HEK293 (cell line): ENCODE results near the gene EPHA2.

Source experiments
- BCL6B ChIP-seq: fragments of 450-650 bp; formaldehyde crosslinking; IDR thresholded peaks from 2 replicates; pipeline ENCODE4 v1.5.1; 2017; ENCODE audit warnings: missing biosample characterization, missing genetic modification characterization
- HIC1 ChIP-seq: fragments of 450-650 bp; formaldehyde crosslinking; IDR thresholded peaks from 2 replicates; pipeline ENCODE4 v1.5.1; 2016; ENCODE audit warnings: missing biosample characterization, missing genetic modification characterization
- INSM2 ChIP-seq: fragments of 450-650 bp; formaldehyde crosslinking; IDR thresholded peaks from 2 replicates; pipeline ENCODE4 v1.5.1; 2016; ENCODE audit warnings: missing biosample characterization, missing genetic modification characterization
- KLF17 ChIP-seq: fragments of 450-650 bp; formaldehyde crosslinking; IDR thresholded peaks from 2 replicates; pipeline ENCODE4 v1.5.1; 2016; ENCODE audit warnings: missing biosample characterization, missing genetic modification characterization
- ZBTB20 ChIP-seq: fragments of 450-650 bp; formaldehyde crosslinking; IDR thresholded peaks from 2 replicates; pipeline ENCODE4 v1.5.1; 2016; ENCODE audit warnings: missing biosample characterization, missing genetic modification characterization
- ZBTB44 ChIP-seq: fragments of 450-650 bp; IDR thresholded peaks from 2 replicates; pipeline ENCODE4 v1.5.1; 2018; ENCODE audit warnings: missing biosample characterization, mild to moderate bottlenecking, missing genetic modification characterization
- ZBTB48 ChIP-seq: fragments of 450-650 bp; formaldehyde crosslinking; IDR thresholded peaks from 2 replicates; pipeline ENCODE4 v1.5.1; 2016; ENCODE audit warnings: missing biosample characterization, missing genetic modification characterization
- ZBTB6 ChIP-seq: fragments of 450-650 bp; formaldehyde crosslinking; IDR thresholded peaks from 2 replicates; pipeline ENCODE4 v1.5.1; 2017; ENCODE audit warnings: missing biosample characterization, missing genetic modification characterization
- ZBTB8A ChIP-seq: fragments of 450-650 bp; formaldehyde crosslinking; IDR thresholded peaks from 2 replicates; pipeline ENCODE4 v1.5.1; 2016; ENCODE audit warnings: missing biosample characterization, missing genetic modification characterization
- ZEB2 ChIP-seq: fragments of 450-650 bp; formaldehyde crosslinking; IDR thresholded peaks from 2 replicates; pipeline ENCODE4 v1.5.1; 2016; ENCODE audit warnings: missing biosample characterization, missing genetic modification characterization
- ZNF114 ChIP-seq: fragments of 450-650 bp; formaldehyde crosslinking; IDR thresholded peaks from 2 replicates; pipeline ENCODE4 v1.5.0; 2017; ENCODE audit warnings: missing biosample characterization, missing genetic modification characterization
- ZNF138 ChIP-seq: fragments of 450-650 bp; formaldehyde crosslinking; IDR thresholded peaks from 2 replicates; pipeline ENCODE4 v1.5.1; 2016; ENCODE audit warnings: missing biosample characterization, missing genetic modification characterization, borderline replicate concordance
- ZNF140 ChIP-seq: fragments of 450-650 bp; formaldehyde crosslinking; IDR thresholded peaks from 2 replicates; pipeline ENCODE4 v1.5.1; 2016; ENCODE audit warnings: missing biosample characterization, missing genetic modification characterization
- ZNF146 ChIP-seq: fragments of 450-650 bp; formaldehyde crosslinking; IDR thresholded peaks from 2 replicates; pipeline ENCODE4 v1.5.1; 2016; ENCODE audit warnings: missing biosample characterization, missing genetic modification characterization
- ZNF184 ChIP-seq: fragments of 450-650 bp; IDR thresholded peaks from 2 replicates; pipeline ENCODE4 v1.5.1; 2018; ENCODE audit warnings: missing biosample characterization, mild to moderate bottlenecking, missing genetic modification characterization
- ZNF280D ChIP-seq: fragments of 450-650 bp; formaldehyde crosslinking; IDR thresholded peaks from 2 replicates; pipeline ENCODE4 v1.5.1; 2016; ENCODE audit warnings: missing biosample characterization, missing genetic modification characterization
- ZNF362 ChIP-seq: fragments of 450-650 bp; formaldehyde crosslinking; IDR thresholded peaks from 2 replicates; pipeline ENCODE4 v1.5.1; 2016; ENCODE audit warnings: missing biosample characterization, missing genetic modification characterization
- ZNF366 ChIP-seq: fragments of 450-650 bp; formaldehyde crosslinking; conservative IDR thresholded peaks from 2 replicates; pipeline ENCODE4 v1.5.1; 2016; ENCODE audit warnings: missing biosample characterization, missing genetic modification characterization
- ZNF544 ChIP-seq: fragments of 450-650 bp; formaldehyde crosslinking; IDR thresholded peaks from 2 replicates; pipeline ENCODE4 v1.5.0; 2017; ENCODE audit warnings: missing biosample characterization, missing genetic modification characterization
- ZNF561 ChIP-seq: fragments of 450-650 bp; IDR thresholded peaks from 2 replicates; pipeline ENCODE4 v1.5.1; 2018; ENCODE audit warnings: missing biosample characterization, missing genetic modification characterization, borderline replicate concordance
- ZNF670 ChIP-seq: fragments of 450-650 bp; formaldehyde crosslinking; IDR thresholded peaks from 2 replicates; pipeline ENCODE4 v1.5.1; 2016; ENCODE audit warnings: missing biosample characterization, missing genetic modification characterization, low read depth
- ZNF692 ChIP-seq: fragments of 450-650 bp; formaldehyde crosslinking; IDR thresholded peaks from 2 replicates; pipeline ENCODE4 v1.5.1; 2016; ENCODE audit warnings: missing biosample characterization, missing genetic modification characterization
- ZNF843 ChIP-seq: fragments of 450-650 bp; formaldehyde crosslinking; IDR thresholded peaks from 2 replicates; pipeline ENCODE4 v1.5.1; 2016; ENCODE audit warnings: missing biosample characterization, missing genetic modification characterization

EPHA2 gene

GRCh38 chr1:16124377-16125087 lies 31.3 kb downstream of the EPHA2 start (continued):
- TF ChIP-seq ZBTB44 (tag by site-specific recombination) (peak; percentile 57; the same call in 1 of the 2 replicates), ZNF692 (0 out of 2 replicates have a peak, but pooled peaks have one; percentile 24), INSM2 (no peak), BCL6B (tag by site-specific recombination) (no peak), ZNF184 (tag by site-specific recombination) (peak; percentile 87), ZNF114 (no peak), HIC1 (tag by site-specific recombination) (no peak), ZNF366 (tag by site-specific recombination) (0 out of 2 replicates have a peak, but pooled peaks have one; percentile 37), ZNF544 (tag by site-specific recombination) (peak; percentile 84; the same call in 1 of the 2 replicates), ZNF138 (no peak), ZNF561 (tag by site-specific recombination) (peak; percentile 49; the same call in 1 of the 2 replicates), ZBTB6 (peak; percentile 60; the same call in 1 of the 2 replicates), ZBTB8A (peak; percentile 41; the same call in 1 of the 2 replicates), ZNF843 (tag by site-specific recombination) (no peak), ZBTB48 (tag by site-specific recombination) (peak; percentile 64; the same call in 1 of the 2 replicates), KLF17 (tag by site-specific recombination) (0 out of 2 replicates have a peak, but pooled peaks have one; percentile 25), ZBTB20 (tag by site-specific recombination) (peak; percentile 46; the same call in 1 of the 2 replicates), ZNF670 (tag by site-specific recombination) (no peak), ZNF280D (tag by site-specific recombination) (no peak), ZNF140 (tag by site-specific recombination) (no peak), ZEB2 (tag by site-specific recombination) (0 out of 2 replicates have a peak, but pooled peaks have one; percentile 30), ZNF146 (tag by site-specific recombination) (no peak), ZNF362 (tag by site-specific recombination) (no peak)
